ENCODE results near the gene TLR5.

TLR5 gene

GRCh38 chr1:223067914-223068313 lies 75.1 kb downstream of the TLR5 start:
- Histone ChIP-seq H3K36me3 (ENCODE audit: insufficient read depth, low read length) (no peaks in the 10 kb centered on the region), H3K79me2 (ENCODE audit: insufficient read depth, low read length) (no peaks in the 10 kb centered on the region), H3K9me2 (ENCODE audit: low read depth, low read length) (no peaks in the 10 kb centered on the region), H4K20me1 (ENCODE audit: insufficient read depth, low read length) (no peaks in the 10 kb centered on the region), H3K27ac (ENCODE audit: low read depth, low read length, poor library complexity, severe bottlenecking) (no peak overlapping the region), H3K4me2 (ENCODE audit: low read length) (no peak overlapping the region), H3K9ac (ENCODE audit: low read length) (no peak overlapping the region), H3K27me3 (ENCODE audit: insufficient read depth, low read length) (no peaks in the 10 kb centered on the region), H2AFZ (ENCODE audit: low read length) (no peak overlapping the region), H3K4me1 (ENCODE audit: insufficient read depth, low read length, severe bottlenecking) (no peaks in the 10 kb centered on the region), H3K9me3 (ENCODE audit: low read length) (no peaks in the 10 kb centered on the region), H3F3A (ENCODE audit: insufficient read depth, low read length) (no peaks in the 10 kb centered on the region), H3K4me3 (ENCODE audit: low read depth, low read length, poor library complexity, severe bottlenecking) (no peak overlapping the region)
- TF ChIP-seq CTCF (IDR thresholded peaks at IDR 0.05; ENCODE audit: low read length): no peak
- no peak for TF ChIP-seq EZH2 (IDR thresholded peaks at IDR 0.05; ENCODE audit: borderline replicate concordance, low read length)

DNA sequence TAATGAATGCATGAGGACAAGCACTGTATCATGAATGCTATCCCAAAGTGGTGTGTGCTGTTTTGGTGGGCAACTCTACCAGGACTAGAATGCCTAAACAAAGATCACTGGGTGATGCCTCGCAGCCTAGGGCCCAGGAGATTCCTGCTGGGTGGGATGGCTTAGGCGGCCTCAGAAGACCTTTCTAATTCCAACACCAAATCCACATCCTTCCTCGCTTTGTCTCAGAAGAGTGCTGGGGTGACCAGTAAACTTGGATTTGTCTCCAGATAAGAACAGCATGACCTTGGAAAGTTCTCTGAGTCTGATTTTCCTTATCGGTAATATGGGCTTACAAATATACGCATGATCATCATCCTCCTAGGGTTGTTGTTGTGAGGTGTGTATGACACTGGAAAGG lies 76.6 kb downstream of the TLR5 start:
- H3K36me3 ChIP-seq (ENCODE audit: insufficient read depth, low read length): no peaks in the 10 kb centered on the region
- H3K4me2 ChIP-seq (ENCODE audit: low read length): no peak overlapping the region
- H4K20me1 ChIP-seq (ENCODE audit: insufficient read depth, low read length): no peaks in the 10 kb centered on the region
- no peak overlapping the region for H3K4me3 ChIP-seq (ENCODE audit: low read depth, low read length, poor library complexity, severe bottlenecking)
- H3K9ac ChIP-seq (ENCODE audit: low read length): no peak overlapping the region
- H3K4me1 ChIP-seq (ENCODE audit: insufficient read depth, low read length, severe bottlenecking): no peaks in the 10 kb centered on the region
- no peaks in the 10 kb centered on the region for H3K79me2 ChIP-seq (ENCODE audit: insufficient read depth, low read length)
- H3F3A ChIP-seq (ENCODE audit: insufficient read depth, low read length): no peaks in the 10 kb centered on the region
- H3K9me2 ChIP-seq (ENCODE audit: low read depth, low read length): no peaks in the 10 kb centered on the region
- no peaks in the 10 kb centered on the region for H3K27me3 ChIP-seq (ENCODE audit: insufficient read depth, low read length)
- no peaks in the 10 kb centered on the region for H3K9me3 ChIP-seq (ENCODE audit: low read length)
- H3K27ac ChIP-seq (ENCODE audit: low read depth, low read length, poor library complexity, severe bottlenecking): no peak overlapping the region
- no peak for TF ChIP-seq EZH2 (IDR thresholded peaks at IDR 0.05; ENCODE audit: borderline replicate concordance, low read length)
- no peak for TF ChIP-seq CTCF (IDR thresholded peaks at IDR 0.05; ENCODE audit: low read length)
- H2AFZ ChIP-seq (ENCODE audit: low read length): no peak overlapping the region

- no peak overlapping the region for H3K4me3 ChIP-seq (ENCODE audit: low read depth, low read length, poor library complexity, severe bottlenecking)
- H3K36me3 ChIP-seq (ENCODE audit: insufficient read depth, low read length): no peaks in the 10 kb centered on the region
- no peak overlapping the region for H2AFZ ChIP-seq (ENCODE audit: low read length)
- TF ChIP-seq EZH2 (IDR thresholded peaks at IDR 0.05; ENCODE audit: borderline replicate concordance, low read length) (no peak), CTCF (IDR thresholded peaks at IDR 0.05; ENCODE audit: low read length) (no peak)
- no peaks in the 10 kb centered on the region for H3K9me2 ChIP-seq (ENCODE audit: low read depth, low read length)
- H3K4me2 ChIP-seq (ENCODE audit: low read length): no peak overlapping the region
- H4K20me1 ChIP-seq (ENCODE audit: insufficient read depth, low read length): no peaks in the 10 kb centered on the region
- H3K9me3 ChIP-seq (ENCODE audit: low read length): no peaks in the 10 kb centered on the region
- H3K9ac ChIP-seq (ENCODE audit: low read length): no peak overlapping the region
- H3F3A ChIP-seq (ENCODE audit: insufficient read depth, low read length): no peaks in the 10 kb centered on the region
- H3K27ac ChIP-seq (ENCODE audit: low read depth, low read length, poor library complexity, severe bottlenecking): no peak overlapping the region
- H3K4me1 ChIP-seq (ENCODE audit: insufficient read depth, low read length, severe bottlenecking): no peaks in the 10 kb centered on the region
- H3K27me3 ChIP-seq (ENCODE audit: insufficient read depth, low read length): no peaks in the 10 kb centered on the region
- no peaks in the 10 kb centered on the region for H3K79me2 ChIP-seq (ENCODE audit: insufficient read depth, low read length)
Measured at GRCh38 chr1:223062177-223062576, 80.9 kb downstream of the TLR5 start.

All from OCI-LY1 (cell line).